ENCODE data around the gene PIP4K2C.

Gene PIP4K2C

DNA sequence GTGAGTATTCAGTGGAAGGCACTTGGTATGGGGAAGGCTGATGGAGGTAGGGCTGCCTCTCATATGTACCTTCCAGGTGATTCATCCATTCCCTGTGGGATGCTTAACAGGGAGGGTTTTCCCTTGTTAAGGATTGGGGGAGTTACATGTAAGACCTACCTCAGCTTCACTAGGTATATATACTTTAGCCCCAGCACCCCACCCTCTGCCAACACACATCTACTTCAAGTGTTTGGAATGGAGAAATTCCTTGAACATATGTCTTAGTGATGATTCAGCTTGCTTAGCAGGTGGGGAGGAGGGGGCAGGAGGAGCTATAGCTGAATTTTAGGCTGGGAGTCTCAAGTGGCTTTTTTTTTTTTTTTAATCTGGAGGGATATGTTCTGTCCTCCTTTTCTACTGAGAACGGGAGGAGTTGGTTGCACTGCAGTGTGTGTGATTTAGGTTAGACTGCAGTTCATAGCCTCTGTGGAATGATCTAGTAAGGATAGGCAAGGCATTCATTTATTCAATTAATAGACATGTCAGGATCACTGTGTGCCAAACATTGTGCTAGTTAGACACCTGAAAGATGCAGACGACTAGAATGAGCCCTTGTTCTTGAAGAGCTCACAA lies 1.7 kb downstream of the PIP4K2C start:
- no peaks in the 10 kb centered on the region for H3K27me3 ChIP-seq (ENCODE audit: insufficient read depth, low read length, poor library complexity)

DNA sequence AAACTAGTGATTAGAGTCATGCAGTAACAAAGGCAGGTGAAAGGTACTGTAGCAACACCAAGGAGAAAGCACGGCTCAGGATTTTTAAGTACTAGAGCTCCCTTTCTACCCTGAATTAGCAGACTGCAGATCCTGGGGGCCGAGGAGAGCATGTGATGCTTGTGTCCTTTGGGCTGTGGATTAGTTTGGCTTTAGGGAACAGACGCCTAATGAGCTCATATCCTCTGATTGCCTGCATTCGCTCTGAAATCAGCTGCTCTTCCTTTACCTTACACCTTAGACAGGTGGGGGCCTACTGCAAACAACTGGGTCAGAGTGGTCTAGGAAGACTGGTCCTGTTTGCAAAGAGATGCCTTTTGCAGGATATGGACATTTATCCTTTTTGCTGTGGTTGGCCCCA lies 2.2 kb downstream of the PIP4K2C start:
- Histone ChIP-seq H3K27ac (ENCODE audit: low read length) (no peak overlapping the region), H2AFZ (ENCODE audit: low read depth, low read length) (no peak overlapping the region), H4K20me1 (ENCODE audit: insufficient read depth, low read length) (no peaks in the 10 kb centered on the region; the same call in 1 of the 2 replicates), H3K4me3 (ENCODE audit: low read depth in 1 of 2, low read length in 2 of 2) (no peak overlapping the region), H3K79me2 (ENCODE audit: insufficient read depth, low read length) (peaks cover 26% of the 10 kb centered on the region), H3K9ac (ENCODE audit: low read depth, low read length) (no peak overlapping the region), H3K9me3 (ENCODE audit: insufficient read depth, low read length, severe bottlenecking) (no peaks in the 10 kb centered on the region), H3K4me1 (ENCODE audit: insufficient read depth, low read length) (peaks cover 35% of the 10 kb centered on the region), H3K4me2 (ENCODE audit: insufficient read depth, low read length) (peak overlapping the region; percentile 92; the same call in 1 of the 2 replicates), H3K36me3 (ENCODE audit: insufficient read depth, low read length) (peaks cover 36% of the 10 kb centered on the region; the same call in 1 of the 2 replicates), H3K27me3 (ENCODE audit: insufficient read depth, low read length, poor library complexity) (no peaks in the 10 kb centered on the region)
- TF ChIP-seq, protein P1, sequence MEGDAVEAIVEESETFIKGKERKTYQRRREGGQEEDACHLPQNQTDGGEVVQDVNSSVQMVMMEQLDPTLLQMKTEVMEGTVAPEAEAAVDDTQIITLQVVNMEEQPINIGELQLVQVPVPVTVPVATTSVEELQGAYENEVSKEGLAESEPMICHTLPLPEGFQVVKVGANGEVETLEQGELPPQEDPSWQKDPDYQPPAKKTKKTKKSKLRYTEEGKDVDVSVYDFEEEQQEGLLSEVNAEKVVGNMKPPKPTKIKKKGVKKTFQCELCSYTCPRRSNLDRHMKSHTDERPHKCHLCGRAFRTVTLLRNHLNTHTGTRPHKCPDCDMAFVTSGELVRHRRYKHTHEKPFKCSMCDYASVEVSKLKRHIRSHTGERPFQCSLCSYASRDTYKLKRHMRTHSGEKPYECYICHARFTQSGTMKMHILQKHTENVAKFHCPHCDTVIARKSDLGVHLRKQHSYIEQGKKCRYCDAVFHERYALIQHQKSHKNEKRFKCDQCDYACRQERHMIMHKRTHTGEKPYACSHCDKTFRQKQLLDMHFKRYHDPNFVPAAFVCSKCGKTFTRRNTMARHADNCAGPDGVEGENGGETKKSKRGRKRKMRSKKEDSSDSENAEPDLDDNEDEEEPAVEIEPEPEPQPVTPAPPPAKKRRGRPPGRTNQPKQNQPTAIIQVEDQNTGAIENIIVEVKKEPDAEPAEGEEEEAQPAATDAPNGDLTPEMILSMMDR (IDR thresholded peaks at IDR 0.05; ENCODE audit: borderline replicate concordance, extremely low read depth, low read length, poor library complexity, severe bottlenecking): no peak
- TF ChIP-seq EZH2 (IDR thresholded peaks at IDR 0.05; ENCODE audit: borderline replicate concordance, low read depth, low read length, severe bottlenecking): no peak
- no peak for DNase-seq
- ATAC-seq (ENCODE audit: insufficient read depth, low read depth): no peak

More for the DNA sequence above, 1.7 kb downstream of the PIP4K2C start:
- Histone ChIP-seq H3K4me3 (ENCODE audit: low read depth in 1 of 2, low read length in 2 of 2) (peak overlapping the region in 1 of 2 experiments; percentile 90; a peak in 1 of 4 replicates), H3K4me1 (ENCODE audit: insufficient read depth, low read length) (peaks cover 35% of the 10 kb centered on the region), H2AFZ (ENCODE audit: low read depth, low read length) (no peak overlapping the region), H3K79me2 (ENCODE audit: insufficient read depth, low read length) (peaks cover 26% of the 10 kb centered on the region), H3K36me3 (ENCODE audit: insufficient read depth, low read length) (peaks cover 33% of the 10 kb centered on the region; the same call in 1 of the 2 replicates), H4K20me1 (ENCODE audit: insufficient read depth, low read length) (no peaks in the 10 kb centered on the region; the same call in 1 of the 2 replicates), H3K9ac (ENCODE audit: low read depth, low read length) (peak overlapping the region; percentile 7; the same call in 1 of the 2 replicates), H3K27ac (ENCODE audit: low read length) (no peak overlapping the region), H3K4me2 (ENCODE audit: insufficient read depth, low read length) (peak overlapping the region; percentile 92), H3K9me3 (ENCODE audit: insufficient read depth, low read length, severe bottlenecking) (no peaks in the 10 kb centered on the region)
- ATAC-seq (ENCODE audit: insufficient read depth, low read depth): no peak
- TF ChIP-seq EZH2 (IDR thresholded peaks at IDR 0.05; ENCODE audit: borderline replicate concordance, low read depth, low read length, severe bottlenecking): no peak
- DNase-seq: no peak

GRCh38 chr12:57600395-57600794 lies 9.4 kb downstream of the PIP4K2C start:
- H4K20me1 ChIP-seq (ENCODE audit: insufficient read depth, low read length): no peaks in the 10 kb centered on the region
- no peaks in the 10 kb centered on the region for H3K9me3 ChIP-seq (ENCODE audit: insufficient read depth, low read length, severe bottlenecking)
- H3K4me1 ChIP-seq (ENCODE audit: insufficient read depth, low read length): peaks cover 17% of the 10 kb centered on the region
- no peaks in the 10 kb centered on the region for H3K27me3 ChIP-seq (ENCODE audit: insufficient read depth, low read length, poor library complexity)
- H2AFZ ChIP-seq (ENCODE audit: low read depth, low read length): no peak overlapping the region
- ATAC-seq (ENCODE audit: insufficient read depth, low read depth) (no peak), DNase-seq (no peak)
- H3K27ac ChIP-seq (ENCODE audit: low read length): no peak overlapping the region
- no peaks in the 10 kb centered on the region for H3K79me2 ChIP-seq (ENCODE audit: insufficient read depth, low read length)
- TF ChIP-seq, protein P1 (IDR thresholded peaks at IDR 0.05; ENCODE audit: borderline replicate concordance, extremely low read depth, low read length, poor library complexity, severe bottlenecking): no peak
- no peak for TF ChIP-seq EZH2 (IDR thresholded peaks at IDR 0.05; ENCODE audit: borderline replicate concordance, low read depth, low read length, severe bottlenecking)
- no peak overlapping the region for H3K4me3 ChIP-seq (ENCODE audit: low read depth in 1 of 2, low read length in 2 of 2)
- H3K9ac ChIP-seq (ENCODE audit: low read depth, low read length): no peak overlapping the region
- H3K4me2 ChIP-seq (ENCODE audit: insufficient read depth, low read length): no peak overlapping the region
- peaks cover 63% of the 10 kb centered on the region; the same call in 1 of the 2 replicates for H3K36me3 ChIP-seq (ENCODE audit: insufficient read depth, low read length)

GRCh38 chr12:57602544-57602943 lies 11.6 kb downstream of the PIP4K2C start:
- Histone ChIP-seq H3K36me3 (ENCODE audit: insufficient read depth, low read length) (peaks cover 46% of the 10 kb centered on the region; the same call in 1 of the 2 replicates), H3K4me2 (ENCODE audit: insufficient read depth, low read length) (no peak overlapping the region), H4K20me1 (ENCODE audit: insufficient read depth, low read length) (no peaks in the 10 kb centered on the region), H3K79me2 (ENCODE audit: insufficient read depth, low read length) (no peaks in the 10 kb centered on the region; the same call in 1 of the 2 replicates), H3K4me1 (ENCODE audit: insufficient read depth, low read length) (peaks cover 21% of the 10 kb centered on the region), H3K4me3 (ENCODE audit: low read depth in 1 of 2, low read length in 2 of 2) (no peak overlapping the region), H2AFZ (ENCODE audit: low read depth, low read length) (no peak overlapping the region), H3K9ac (ENCODE audit: low read depth, low read length) (no peak overlapping the region), H3K27me3 (ENCODE audit: insufficient read depth, low read length, poor library complexity) (no peaks in the 10 kb centered on the region), H3K9me3 (ENCODE audit: insufficient read depth, low read length, severe bottlenecking) (no peaks in the 10 kb centered on the region), H3K27ac (ENCODE audit: low read length) (no peak overlapping the region)
- TF ChIP-seq, protein P1 (IDR thresholded peaks at IDR 0.05; ENCODE audit: borderline replicate concordance, extremely low read depth, low read length, poor library complexity, severe bottlenecking): no peak
- TF ChIP-seq EZH2 (IDR thresholded peaks at IDR 0.05; ENCODE audit: borderline replicate concordance, low read depth, low read length, severe bottlenecking): no peak
- ATAC-seq (ENCODE audit: insufficient read depth, low read depth) (no peak), DNase-seq (no peak)
